ENCODE results near the gene PLVAP. TPM values are rescaled to one million over a fixed set of nuclear protein-coding genes. Genes with fewer than 3 reads are reported as not detected.

Gene PLVAP
- total RNA-seq, 1 donor from 2014 or later = 74.9 TPM

DNA sequence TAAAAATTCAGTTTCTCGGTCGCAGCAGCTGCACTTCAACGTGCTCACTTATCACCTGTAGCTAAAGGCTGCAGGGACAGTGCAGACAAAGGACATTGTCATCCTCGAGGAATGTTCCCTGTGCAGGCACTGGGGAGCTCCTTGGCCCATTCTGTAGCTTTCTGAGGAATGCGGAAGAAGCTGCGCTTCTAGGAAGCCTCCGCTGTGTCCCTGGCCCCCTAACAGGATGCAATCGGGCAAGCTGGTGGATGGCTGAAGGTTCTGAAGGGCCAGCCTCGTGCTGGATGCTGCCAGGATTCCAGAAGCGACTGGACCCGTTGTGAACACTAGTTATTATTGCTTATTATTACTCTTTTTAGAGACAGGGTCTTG lies 50.6 kb downstream of the PLVAP start:
- H3K27me3 ChIP-seq = peaks cover 7% of the 10 kb centered on the region
- peaks cover 30% of the 10 kb centered on the region for H3K4me1 ChIP-seq
- no peaks in the 10 kb centered on the region for H3K9me3 ChIP-seq
- TF ChIP-seq POLR2AphosphoS5 (IDR thresholded peaks at IDR 0.05; ENCODE audit: insufficient read depth in 1 of 2, low read depth in 1 of 2) (no peak), POLR2A (IDR thresholded peaks at IDR 0.05) (no peak)
- TF ChIP-seq, protein P1, sequence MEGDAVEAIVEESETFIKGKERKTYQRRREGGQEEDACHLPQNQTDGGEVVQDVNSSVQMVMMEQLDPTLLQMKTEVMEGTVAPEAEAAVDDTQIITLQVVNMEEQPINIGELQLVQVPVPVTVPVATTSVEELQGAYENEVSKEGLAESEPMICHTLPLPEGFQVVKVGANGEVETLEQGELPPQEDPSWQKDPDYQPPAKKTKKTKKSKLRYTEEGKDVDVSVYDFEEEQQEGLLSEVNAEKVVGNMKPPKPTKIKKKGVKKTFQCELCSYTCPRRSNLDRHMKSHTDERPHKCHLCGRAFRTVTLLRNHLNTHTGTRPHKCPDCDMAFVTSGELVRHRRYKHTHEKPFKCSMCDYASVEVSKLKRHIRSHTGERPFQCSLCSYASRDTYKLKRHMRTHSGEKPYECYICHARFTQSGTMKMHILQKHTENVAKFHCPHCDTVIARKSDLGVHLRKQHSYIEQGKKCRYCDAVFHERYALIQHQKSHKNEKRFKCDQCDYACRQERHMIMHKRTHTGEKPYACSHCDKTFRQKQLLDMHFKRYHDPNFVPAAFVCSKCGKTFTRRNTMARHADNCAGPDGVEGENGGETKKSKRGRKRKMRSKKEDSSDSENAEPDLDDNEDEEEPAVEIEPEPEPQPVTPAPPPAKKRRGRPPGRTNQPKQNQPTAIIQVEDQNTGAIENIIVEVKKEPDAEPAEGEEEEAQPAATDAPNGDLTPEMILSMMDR (IDR thresholded peaks at IDR 0.05) = no peak
- DNase-seq (ENCODE audit: extremely low spot score in 2 of 2) = no peak
- no peak overlapping the region for H3K27ac ChIP-seq
- intact Hi-C loops (cut with DNase I) = no loop called here
- H3K36me3 ChIP-seq = no peaks in the 10 kb centered on the region
- no peak overlapping the region for H3K4me3 ChIP-seq

DNA sequence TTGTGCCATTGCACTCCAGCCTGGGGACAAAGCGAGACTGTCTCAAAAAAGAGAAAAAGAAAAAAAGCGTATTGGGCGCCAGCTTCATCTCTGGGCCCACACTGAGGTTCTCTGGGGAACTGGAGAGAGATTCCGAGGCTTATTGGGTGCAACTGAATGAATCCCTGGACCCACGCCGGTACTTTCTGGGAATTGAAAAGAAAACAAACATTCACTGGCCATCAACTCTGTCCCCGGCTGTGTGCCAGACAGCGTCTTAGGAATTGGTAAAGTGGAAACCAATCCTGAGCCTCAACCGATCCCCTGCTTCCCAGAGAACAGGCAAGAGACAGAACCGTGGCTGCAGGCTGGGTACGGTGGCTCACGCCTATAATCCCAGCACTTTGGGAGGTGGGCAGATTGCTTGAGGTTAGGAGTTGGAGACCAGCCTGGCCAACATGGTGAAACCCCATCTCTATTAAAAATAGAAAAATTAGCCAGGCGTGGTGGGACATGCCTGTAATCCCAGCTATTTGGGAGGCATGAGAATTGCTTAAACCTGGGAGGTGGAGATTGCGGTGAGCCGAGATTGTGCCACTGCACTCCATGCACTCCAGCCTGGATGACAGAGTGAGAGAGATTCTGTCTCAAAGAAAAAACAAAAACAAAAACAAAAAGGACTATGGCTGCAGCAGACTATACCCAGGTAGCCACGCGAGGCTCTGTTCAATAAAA lies 51.1 kb downstream of the PLVAP start:
- no peak overlapping the region for H3K4me3 ChIP-seq
- DNase-seq (ENCODE audit: extremely low spot score in 2 of 2) = no peak
- H3K36me3 ChIP-seq = no peaks in the 10 kb centered on the region
- TF ChIP-seq, protein P1 (IDR thresholded peaks at IDR 0.05) = no peak
- TF ChIP-seq POLR2A (IDR thresholded peaks at IDR 0.05) (no peak), POLR2AphosphoS5 (IDR thresholded peaks at IDR 0.05; ENCODE audit: insufficient read depth in 1 of 2, low read depth in 1 of 2) (no peak)
- H3K4me1 ChIP-seq = peaks cover 30% of the 10 kb centered on the region
- intact Hi-C loops (cut with DNase I) = no loop called here
- no peak overlapping the region for H3K27ac ChIP-seq
- H3K27me3 ChIP-seq = peaks cover 7% of the 10 kb centered on the region
- H3K9me3 ChIP-seq = no peaks in the 10 kb centered on the region

DNA sequence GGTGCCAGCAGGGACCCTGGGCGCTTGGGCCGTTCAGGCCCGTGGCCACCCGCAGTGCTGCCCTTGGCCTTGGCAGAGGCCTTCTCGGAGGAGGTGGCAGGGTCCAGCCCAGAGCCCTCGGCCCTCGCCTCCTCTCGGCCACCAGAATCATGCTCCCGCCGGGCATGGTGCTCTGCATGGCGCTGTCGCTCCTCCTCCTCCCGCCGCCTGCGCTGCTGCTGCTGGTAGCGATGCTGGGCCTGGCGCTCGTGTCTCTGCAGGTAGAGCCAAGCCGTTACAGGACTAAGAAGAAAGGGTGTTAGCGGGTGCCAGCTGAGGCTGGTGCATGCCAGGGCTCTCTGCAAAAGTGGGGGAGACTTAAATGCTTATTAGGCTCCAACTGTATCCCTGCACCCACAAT lies 52.0 kb downstream of the PLVAP start:
- no peak overlapping the region for H3K27ac ChIP-seq
- H3K4me1 ChIP-seq = peaks cover 30% of the 10 kb centered on the region
- no peak overlapping the region for H3K4me3 ChIP-seq
- peaks cover 0 to 7% of the 10 kb centered on the region in 2 donors for H3K36me3 ChIP-seq
- H3K9me3 ChIP-seq = no peaks in the 10 kb centered on the region
- H3K27me3 ChIP-seq = peaks cover 7% of the 10 kb centered on the region
- intact Hi-C loops (cut with DNase I) = no loop called here
- TF ChIP-seq POLR2A (IDR thresholded peaks at IDR 0.05) = no peak
- TF ChIP-seq, protein P1 (IDR thresholded peaks at IDR 0.05) = no peak
- no peak for TF ChIP-seq POLR2AphosphoS5 (IDR thresholded peaks at IDR 0.05; ENCODE audit: insufficient read depth in 1 of 2, low read depth in 1 of 2)
- no peak for DNase-seq (ENCODE audit: extremely low spot score in 2 of 2)

DNA sequence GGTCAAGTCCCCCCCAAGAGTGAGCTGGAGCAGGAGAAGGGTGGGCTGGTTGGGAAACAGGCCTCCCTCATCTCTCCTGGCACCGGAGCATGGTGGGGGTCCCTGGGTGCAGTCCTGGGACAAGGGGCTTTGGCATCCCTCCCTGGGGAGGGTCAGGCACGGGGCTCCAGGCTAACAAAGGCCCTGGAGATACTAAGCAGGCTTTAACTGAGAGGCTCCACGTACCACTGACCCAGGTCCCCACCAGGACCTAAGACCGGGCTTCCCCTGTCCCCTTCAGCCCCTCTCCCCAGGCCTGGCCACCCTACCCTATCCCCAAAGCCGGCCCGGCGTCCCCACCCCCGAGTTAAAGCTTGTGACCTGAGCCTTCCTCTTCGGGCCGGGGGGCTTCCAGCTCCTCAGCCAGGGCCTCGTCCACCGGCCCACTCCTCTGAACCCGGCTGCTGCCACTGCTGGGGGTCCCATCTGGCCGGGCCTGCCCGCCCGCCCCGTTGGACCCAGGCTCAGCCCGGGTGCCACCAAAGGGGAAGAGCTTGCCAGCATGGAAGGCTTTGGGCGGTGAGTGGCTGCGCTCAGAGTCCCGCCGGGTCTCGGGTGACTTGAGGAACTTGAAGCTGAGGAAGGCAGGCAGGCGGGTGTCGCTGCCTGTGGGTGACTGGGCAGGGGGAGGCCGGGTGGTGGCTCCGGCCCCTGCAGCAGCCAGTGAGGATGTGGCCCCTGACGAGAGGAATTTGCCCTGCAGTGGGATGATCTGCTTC lies 52.6 kb downstream of the PLVAP start:
- H3K36me3 ChIP-seq = peaks cover 0 to 13% of the 10 kb centered on the region in 2 donors

More for the DNA sequence above, 52.6 kb downstream of the PLVAP start:
- H3K9me3 ChIP-seq = no peaks in the 10 kb centered on the region
- H3K4me1 ChIP-seq = peaks cover 30% of the 10 kb centered on the region
- TF ChIP-seq POLR2AphosphoS5 (IDR thresholded peaks at IDR 0.05; ENCODE audit: insufficient read depth in 1 of 2, low read depth in 1 of 2) (no peak), POLR2A (IDR thresholded peaks at IDR 0.05) (no peak)
- TF ChIP-seq, protein P1 (IDR thresholded peaks at IDR 0.05) = no peak
- H3K27me3 ChIP-seq = peaks cover 7% of the 10 kb centered on the region
- H3K4me3 ChIP-seq = no peak overlapping the region
- DNase-seq (ENCODE audit: extremely low spot score in 2 of 2) = no peak
- intact Hi-C loops (cut with DNase I) = no loop called here
- no peak overlapping the region for H3K27ac ChIP-seq

Measured in vagina (tissue), 2 donors.